ENCODE results near the gene SMAD3.

SMAD3 gene

DNA sequence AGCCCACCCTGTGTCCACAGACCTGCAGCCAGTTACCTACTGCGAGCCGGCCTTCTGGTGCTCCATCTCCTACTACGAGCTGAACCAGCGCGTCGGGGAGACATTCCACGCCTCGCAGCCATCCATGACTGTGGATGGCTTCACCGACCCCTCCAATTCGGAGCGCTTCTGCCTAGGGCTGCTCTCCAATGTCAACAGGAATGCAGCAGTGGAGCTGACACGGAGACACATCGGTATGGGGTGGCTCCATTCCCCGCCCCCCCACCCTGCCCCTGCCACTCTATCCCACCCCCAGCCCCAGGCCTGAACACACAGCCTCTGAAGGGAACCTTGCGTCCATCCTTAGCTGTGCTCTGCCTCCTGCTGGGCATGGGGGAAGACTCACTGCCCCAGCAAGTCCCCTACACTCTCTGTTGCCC lies 115.8 kb downstream of the SMAD3 start:
- Histone ChIP-seq H3K36me3 (ENCODE audit: control insufficient read depth in 1 of 2, insufficient read depth in 2 of 2, low read length in 2 of 2) (peaks cover 22 to 52% of the 10 kb centered on the region in 2 donors), H3K4me3 (ENCODE audit: low read depth in 1 of 2, low read length in 2 of 2) (no peak overlapping the region), H3K27me3 (ENCODE audit: control insufficient read depth in 1 of 2, insufficient read depth in 2 of 2, low read length in 2 of 2) (no peaks in the 10 kb centered on the region), H3K9me3 (ENCODE audit: control insufficient read depth in 1 of 2, low read length in 2 of 2) (no peaks in the 10 kb centered on the region), H3K4me1 (ENCODE audit: control insufficient read depth in 1 of 2, insufficient read depth in 2 of 2, low read length in 2 of 2) (peaks cover 15 to 19% of the 10 kb centered on the region in 2 donors), H3K9ac (ENCODE audit: low read depth in 1 of 2, low read length in 2 of 2) (no peak overlapping the region), H3K27ac (ENCODE audit: low read depth, low read length) (no peak overlapping the region)

DNA sequence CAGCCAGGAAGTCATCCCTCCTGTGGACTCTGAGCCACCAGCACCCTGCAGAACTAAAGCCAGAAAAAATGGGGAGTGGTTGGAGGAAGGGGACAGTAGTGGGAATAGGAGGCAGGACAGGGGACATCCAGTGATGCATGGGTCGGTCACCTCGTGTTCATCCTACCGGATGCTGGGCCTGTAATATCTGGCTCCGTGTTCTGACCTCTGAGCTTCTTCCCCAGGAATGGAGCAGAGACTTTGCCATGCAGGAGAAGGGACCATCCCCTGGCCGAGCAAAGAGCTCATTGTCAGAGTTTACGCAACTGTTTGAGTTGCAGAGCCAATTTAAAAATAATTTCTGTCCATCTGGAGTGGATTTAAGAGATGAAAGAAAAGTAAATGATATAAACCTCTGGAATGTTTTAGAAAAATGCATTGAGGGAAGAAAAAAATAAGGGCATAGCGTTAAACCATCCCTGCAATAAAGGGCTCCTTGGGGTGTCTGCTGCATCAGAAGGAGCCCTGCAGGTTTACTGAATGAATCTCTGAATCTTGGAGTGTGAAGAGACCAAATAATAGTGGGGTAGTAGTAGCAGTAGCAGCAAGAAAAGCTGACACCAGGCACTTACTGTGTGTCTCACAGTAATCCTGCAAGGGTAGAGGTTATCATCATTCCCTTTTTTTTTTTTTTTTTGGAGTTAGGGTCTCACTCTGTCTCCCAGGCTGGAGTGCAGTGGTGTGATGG lies 118.2 kb downstream of the SMAD3 start:
- no peak overlapping the region for H3K9ac ChIP-seq (ENCODE audit: low read depth in 1 of 2, low read length in 2 of 2)
- H3K4me3 ChIP-seq (ENCODE audit: low read depth in 1 of 2, low read length in 2 of 2): no peak overlapping the region
- peaks cover 21 to 69% of the 10 kb centered on the region in 2 donors for H3K36me3 ChIP-seq (ENCODE audit: control insufficient read depth in 1 of 2, insufficient read depth in 2 of 2, low read length in 2 of 2)
- peaks cover 0 to 5% of the 10 kb centered on the region in 2 donors for H3K4me1 ChIP-seq (ENCODE audit: control insufficient read depth in 1 of 2, insufficient read depth in 2 of 2, low read length in 2 of 2)
- no peaks in the 10 kb centered on the region for H3K27me3 ChIP-seq (ENCODE audit: control insufficient read depth in 1 of 2, insufficient read depth in 2 of 2, low read length in 2 of 2)
- H3K27ac ChIP-seq (ENCODE audit: low read depth, low read length): no peak overlapping the region
- no peaks in the 10 kb centered on the region for H3K9me3 ChIP-seq (ENCODE audit: control insufficient read depth in 1 of 2, low read length in 2 of 2)

DNA sequence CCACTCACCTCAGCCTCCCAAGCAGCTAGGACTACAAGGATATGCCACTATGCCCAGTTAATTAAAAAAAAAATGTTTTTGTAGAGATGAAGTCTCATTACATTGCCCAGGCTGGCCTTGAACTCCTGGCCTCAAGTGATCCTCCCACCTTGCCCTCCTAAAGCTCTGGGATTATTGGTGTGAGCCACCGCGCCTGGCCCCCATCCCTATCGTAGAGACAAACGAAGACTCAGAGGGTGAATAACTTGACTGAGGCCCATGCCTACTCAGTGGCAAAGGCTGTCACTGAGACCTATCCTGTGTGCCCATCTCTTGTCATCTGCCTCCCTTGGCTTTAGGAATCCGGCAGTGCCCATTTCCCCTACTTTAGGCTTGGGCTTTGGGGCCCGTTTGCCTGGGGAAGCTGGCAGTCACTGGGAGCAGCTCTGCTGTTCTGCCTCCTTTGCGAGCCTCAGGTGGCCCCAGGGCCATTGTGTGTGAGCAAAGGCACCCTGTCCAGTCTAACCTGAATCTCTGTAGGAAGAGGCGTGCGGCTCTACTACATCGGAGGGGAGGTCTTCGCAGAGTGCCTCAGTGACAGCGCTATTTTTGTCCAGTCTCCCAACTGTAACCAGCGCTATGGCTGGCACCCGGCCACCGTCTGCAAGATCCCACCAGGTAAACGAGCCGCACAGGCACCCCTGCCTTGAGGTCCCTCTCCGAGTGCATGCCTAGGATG lies 119.0 kb downstream of the SMAD3 start:
- Histone ChIP-seq H3K4me3 (ENCODE audit: low read depth in 1 of 2, low read length in 2 of 2) (no peak overlapping the region), H3K36me3 (ENCODE audit: control insufficient read depth in 1 of 2, insufficient read depth in 2 of 2, low read length in 2 of 2) (peaks cover 18 to 72% of the 10 kb centered on the region in 2 donors), H3K4me1 (ENCODE audit: control insufficient read depth in 1 of 2, insufficient read depth in 2 of 2, low read length in 2 of 2) (peaks cover 0 to 5% of the 10 kb centered on the region in 2 donors), H3K9me3 (ENCODE audit: control insufficient read depth in 1 of 2, low read length in 2 of 2) (no peaks in the 10 kb centered on the region), H3K9ac (ENCODE audit: low read depth in 1 of 2, low read length in 2 of 2) (no peak overlapping the region), H3K27me3 (ENCODE audit: control insufficient read depth in 1 of 2, insufficient read depth in 2 of 2, low read length in 2 of 2) (no peaks in the 10 kb centered on the region), H3K27ac (ENCODE audit: low read depth, low read length) (no peak overlapping the region)

- Histone ChIP-seq H3K27ac (ENCODE audit: low read depth, low read length) (no peak overlapping the region), H3K4me3 (ENCODE audit: low read depth in 1 of 2, low read length in 2 of 2) (no peak overlapping the region)
These were observed 119.6 kb downstream of the SMAD3 start for GRCh38 chr15:67185051-67185450.

GRCh38 chr15:67185621-67186225 lies 120.3 kb downstream of the SMAD3 start:
- Histone ChIP-seq H3K9me3 (ENCODE audit: control insufficient read depth in 1 of 2, low read length in 2 of 2) (no peaks in the 10 kb centered on the region), H3K27ac (ENCODE audit: low read depth, low read length) (no peak overlapping the region), H3K4me3 (ENCODE audit: low read depth in 1 of 2, low read length in 2 of 2) (no peak overlapping the region), H3K4me1 (ENCODE audit: control insufficient read depth in 1 of 2, insufficient read depth in 2 of 2, low read length in 2 of 2) (peaks cover 7 to 8% of the 10 kb centered on the region in 2 donors), H3K9ac (ENCODE audit: low read depth in 1 of 2, low read length in 2 of 2) (no peak overlapping the region), H3K27me3 (ENCODE audit: control insufficient read depth in 1 of 2, insufficient read depth in 2 of 2, low read length in 2 of 2) (no peaks in the 10 kb centered on the region), H3K36me3 (ENCODE audit: control insufficient read depth in 1 of 2, insufficient read depth in 2 of 2, low read length in 2 of 2) (peaks cover 20 to 72% of the 10 kb centered on the region in 2 donors)

More at GRCh38 chr15:67185051-67185450, 119.6 kb downstream of the SMAD3 start:
- H3K27me3 ChIP-seq (ENCODE audit: control insufficient read depth in 1 of 2, insufficient read depth in 2 of 2, low read length in 2 of 2): no peaks in the 10 kb centered on the region
- peaks cover 22 to 71% of the 10 kb centered on the region in 2 donors for H3K36me3 ChIP-seq (ENCODE audit: control insufficient read depth in 1 of 2, insufficient read depth in 2 of 2, low read length in 2 of 2)
- no peak overlapping the region for H3K9ac ChIP-seq (ENCODE audit: low read depth in 1 of 2, low read length in 2 of 2)
- H3K4me1 ChIP-seq (ENCODE audit: control insufficient read depth in 1 of 2, insufficient read depth in 2 of 2, low read length in 2 of 2): peaks cover under 1 to 5% of the 10 kb centered on the region in 2 donors
- H3K9me3 ChIP-seq (ENCODE audit: control insufficient read depth in 1 of 2, low read length in 2 of 2): no peaks in the 10 kb centered on the region

DNA sequence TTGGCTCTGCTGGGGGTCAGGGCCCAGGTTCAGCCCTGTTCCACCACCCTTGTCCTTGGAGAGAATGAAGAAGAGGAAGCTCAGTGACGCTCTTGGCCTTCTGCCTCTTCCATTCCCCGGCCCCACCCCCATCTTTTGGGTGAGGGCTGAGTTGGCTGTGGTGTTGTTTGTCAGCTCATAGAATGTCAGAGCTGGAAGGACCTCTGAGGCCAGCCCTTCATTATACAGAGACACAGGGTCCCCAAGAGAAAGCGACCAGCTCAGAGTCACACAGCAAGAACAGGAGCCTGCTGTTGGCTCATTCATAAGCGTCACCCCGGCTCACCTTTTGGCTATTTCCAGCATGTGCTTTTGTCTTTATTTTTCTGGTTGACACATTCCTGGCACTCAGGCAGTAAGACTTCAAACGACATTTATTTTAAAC lies 120.8 kb downstream of the SMAD3 start:
- peaks cover 8 to 10% of the 10 kb centered on the region in 2 donors for H3K4me1 ChIP-seq (ENCODE audit: control insufficient read depth in 1 of 2, insufficient read depth in 2 of 2, low read length in 2 of 2)
- no peak overlapping the region for H3K9ac ChIP-seq (ENCODE audit: low read depth in 1 of 2, low read length in 2 of 2)
- H3K9me3 ChIP-seq (ENCODE audit: control insufficient read depth in 1 of 2, low read length in 2 of 2): no peaks in the 10 kb centered on the region
- H3K27me3 ChIP-seq (ENCODE audit: control insufficient read depth in 1 of 2, insufficient read depth in 2 of 2, low read length in 2 of 2): no peaks in the 10 kb centered on the region
- H3K36me3 ChIP-seq (ENCODE audit: control insufficient read depth in 1 of 2, insufficient read depth in 2 of 2, low read length in 2 of 2): peaks cover 23 to 72% of the 10 kb centered on the region in 2 donors
- no peak overlapping the region for H3K27ac ChIP-seq (ENCODE audit: low read depth, low read length)
- no peak overlapping the region for H3K4me3 ChIP-seq (ENCODE audit: low read depth in 1 of 2, low read length in 2 of 2)

- Histone ChIP-seq H3K27me3 (ENCODE audit: control insufficient read depth in 1 of 2, insufficient read depth in 2 of 2, low read length in 2 of 2) (no peaks in the 10 kb centered on the region), H3K4me1 (ENCODE audit: control insufficient read depth in 1 of 2, insufficient read depth in 2 of 2, low read length in 2 of 2) (peaks cover 8 to 11% of the 10 kb centered on the region in 2 donors), H3K27ac (ENCODE audit: low read depth, low read length) (no peak overlapping the region), H3K9me3 (ENCODE audit: control insufficient read depth in 1 of 2, low read length in 2 of 2) (no peaks in the 10 kb centered on the region), H3K4me3 (ENCODE audit: low read depth in 1 of 2, low read length in 2 of 2) (no peak overlapping the region), H3K36me3 (ENCODE audit: control insufficient read depth in 1 of 2, insufficient read depth in 2 of 2, low read length in 2 of 2) (peaks cover 26 to 75% of the 10 kb centered on the region in 2 donors), H3K9ac (ENCODE audit: low read depth in 1 of 2, low read length in 2 of 2) (no peak overlapping the region)
These were observed 121.3 kb downstream of the SMAD3 start for GRCh38 chr15:67186688-67187087.

GRCh38 chr15:67187351-67187854 lies 122.0 kb downstream of the SMAD3 start:
- Histone ChIP-seq H3K9ac (ENCODE audit: low read depth in 1 of 2, low read length in 2 of 2) (no peak overlapping the region), H3K4me1 (ENCODE audit: control insufficient read depth in 1 of 2, insufficient read depth in 2 of 2, low read length in 2 of 2) (peaks cover 8 to 11% of the 10 kb centered on the region in 2 donors), H3K4me3 (ENCODE audit: low read depth in 1 of 2, low read length in 2 of 2) (no peak overlapping the region), H3K9me3 (ENCODE audit: control insufficient read depth in 1 of 2, low read length in 2 of 2) (no peaks in the 10 kb centered on the region), H3K27me3 (ENCODE audit: control insufficient read depth in 1 of 2, insufficient read depth in 2 of 2, low read length in 2 of 2) (no peaks in the 10 kb centered on the region), H3K27ac (ENCODE audit: low read depth, low read length) (no peak overlapping the region), H3K36me3 (ENCODE audit: control insufficient read depth in 1 of 2, insufficient read depth in 2 of 2, low read length in 2 of 2) (peaks cover 26 to 81% of the 10 kb centered on the region in 2 donors)

DNA sequence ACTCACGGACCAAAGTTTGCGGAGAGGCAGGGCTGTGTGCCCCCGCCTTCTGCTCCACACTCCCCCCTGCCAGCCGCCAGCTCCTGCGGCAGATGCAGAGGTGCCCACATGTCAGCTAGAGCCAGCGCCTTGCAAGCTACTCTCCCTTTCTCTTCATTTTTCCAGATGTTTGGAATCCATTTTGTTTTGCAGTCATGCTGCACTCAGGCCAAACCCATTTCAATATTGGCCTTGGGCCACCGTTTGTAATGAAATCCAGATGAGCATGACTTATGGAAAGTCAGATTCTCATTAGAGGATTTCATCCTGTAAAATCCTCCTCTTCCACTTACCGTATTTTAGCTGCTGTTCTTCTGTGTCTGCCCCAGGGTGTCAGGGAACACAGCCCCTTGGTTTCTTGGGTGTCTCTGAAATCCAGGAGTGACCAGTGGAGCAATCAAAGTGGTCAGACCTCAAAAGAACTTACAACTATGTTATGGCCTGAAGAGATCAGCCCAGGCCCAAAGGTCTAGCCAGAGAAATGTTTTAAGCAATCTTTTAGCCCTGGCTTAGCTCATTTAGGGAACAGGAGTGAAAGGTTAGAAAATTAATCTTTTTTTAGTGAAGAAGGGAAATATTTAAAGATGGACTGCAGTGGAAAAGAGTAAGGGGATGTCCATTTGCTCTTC lies 123.3 kb downstream of the SMAD3 start:
- Histone ChIP-seq H3K27ac (ENCODE audit: low read depth, low read length) (no peak overlapping the region), H3K9ac (ENCODE audit: low read depth in 1 of 2, low read length in 2 of 2) (no peak overlapping the region), H3K4me1 (ENCODE audit: control insufficient read depth in 1 of 2, insufficient read depth in 2 of 2, low read length in 2 of 2) (peaks cover 8 to 11% of the 10 kb centered on the region in 2 donors), H3K36me3 (ENCODE audit: control insufficient read depth in 1 of 2, insufficient read depth in 2 of 2, low read length in 2 of 2) (peaks cover 23 to 85% of the 10 kb centered on the region in 2 donors), H3K4me3 (ENCODE audit: low read depth in 1 of 2, low read length in 2 of 2) (no peak overlapping the region), H3K9me3 (ENCODE audit: control insufficient read depth in 1 of 2, low read length in 2 of 2) (no peaks in the 10 kb centered on the region), H3K27me3 (ENCODE audit: control insufficient read depth in 1 of 2, insufficient read depth in 2 of 2, low read length in 2 of 2) (no peaks in the 10 kb centered on the region)

All from duodenal mucosa (tissue), 2 donors.